Measurements from ENCODE around the gene PTPRK.

PTPRK gene

DNA sequence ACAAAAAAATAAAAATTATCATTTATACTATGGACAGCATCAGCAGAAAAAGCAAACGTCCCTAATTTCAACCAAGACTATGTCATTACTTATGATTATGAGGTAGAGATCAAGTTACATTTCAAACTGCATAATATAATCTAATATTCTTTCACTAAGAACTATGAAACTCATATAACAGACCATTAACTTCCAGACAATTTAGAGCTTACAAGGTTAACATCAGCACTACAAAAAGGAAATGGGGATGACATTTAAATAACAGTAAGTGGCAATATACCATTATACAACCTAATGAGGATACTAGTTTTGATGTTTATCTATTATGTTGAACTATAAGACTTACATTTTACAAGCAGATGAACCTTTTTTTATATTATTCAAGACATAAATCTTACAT lies 358.6 kb downstream of the PTPRK start:
- TF ChIP-seq EZH2phosphoT487 (IDR thresholded peaks at IDR 0.05; ENCODE audit: low read depth), result no peak
- TF ChIP-seq, protein P1, sequence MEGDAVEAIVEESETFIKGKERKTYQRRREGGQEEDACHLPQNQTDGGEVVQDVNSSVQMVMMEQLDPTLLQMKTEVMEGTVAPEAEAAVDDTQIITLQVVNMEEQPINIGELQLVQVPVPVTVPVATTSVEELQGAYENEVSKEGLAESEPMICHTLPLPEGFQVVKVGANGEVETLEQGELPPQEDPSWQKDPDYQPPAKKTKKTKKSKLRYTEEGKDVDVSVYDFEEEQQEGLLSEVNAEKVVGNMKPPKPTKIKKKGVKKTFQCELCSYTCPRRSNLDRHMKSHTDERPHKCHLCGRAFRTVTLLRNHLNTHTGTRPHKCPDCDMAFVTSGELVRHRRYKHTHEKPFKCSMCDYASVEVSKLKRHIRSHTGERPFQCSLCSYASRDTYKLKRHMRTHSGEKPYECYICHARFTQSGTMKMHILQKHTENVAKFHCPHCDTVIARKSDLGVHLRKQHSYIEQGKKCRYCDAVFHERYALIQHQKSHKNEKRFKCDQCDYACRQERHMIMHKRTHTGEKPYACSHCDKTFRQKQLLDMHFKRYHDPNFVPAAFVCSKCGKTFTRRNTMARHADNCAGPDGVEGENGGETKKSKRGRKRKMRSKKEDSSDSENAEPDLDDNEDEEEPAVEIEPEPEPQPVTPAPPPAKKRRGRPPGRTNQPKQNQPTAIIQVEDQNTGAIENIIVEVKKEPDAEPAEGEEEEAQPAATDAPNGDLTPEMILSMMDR (IDR thresholded peaks at IDR 0.05; ENCODE audit: low read depth, low read length), result no peak
- no peaks in the 10 kb centered on the region for H4K20me1 ChIP-seq (ENCODE audit: insufficient read depth, low read length)
- H2AFZ ChIP-seq (ENCODE audit: low read depth, low read length), result no peak overlapping the region
- no peak overlapping the region for H3K9ac ChIP-seq (ENCODE audit: low read length)
- H3K9me3 ChIP-seq (ENCODE audit: insufficient read depth, low read length), result no peaks in the 10 kb centered on the region
- H3K36me3 ChIP-seq (replicated peaks; ENCODE audit: low read depth, low read length), result no peaks in the 10 kb centered on the region
- H3K27me3 ChIP-seq (ENCODE audit: low read depth, low read length), result no peaks in the 10 kb centered on the region
- no peaks in the 10 kb centered on the region for H3K4me1 ChIP-seq (ENCODE audit: low read length)
- no peak overlapping the region for H3K4me2 ChIP-seq (ENCODE audit: low read length)
- H3K27ac ChIP-seq (ENCODE audit: low read length), result no peak overlapping the region
- no peaks in the 10 kb centered on the region for H3K79me2 ChIP-seq (ENCODE audit: low read length)
- no peak overlapping the region for H3K4me3 ChIP-seq (ENCODE audit: low read length)

DNA sequence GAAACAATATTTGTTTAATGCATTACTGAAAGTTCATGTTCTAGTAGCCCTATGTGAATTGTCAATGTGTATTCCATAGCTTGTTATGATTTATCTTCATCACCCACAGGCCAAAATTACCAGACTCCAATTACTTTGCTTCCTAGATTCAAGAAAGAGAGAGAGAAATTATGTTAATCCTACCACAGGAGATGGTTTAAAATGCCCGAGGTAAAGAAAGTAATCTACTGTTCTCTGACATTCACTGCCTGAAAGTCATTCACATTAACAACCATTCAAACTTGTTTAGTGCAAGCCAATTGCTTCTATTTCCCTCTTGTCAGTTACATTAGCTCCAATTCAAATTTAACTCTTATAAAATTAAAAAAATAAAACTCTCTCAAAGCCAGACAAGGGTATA lies 359.1 kb downstream of the PTPRK start:
- Histone ChIP-seq H4K20me1 (ENCODE audit: insufficient read depth, low read length) (no peaks in the 10 kb centered on the region), H3K36me3 (replicated peaks; ENCODE audit: low read depth, low read length) (no peaks in the 10 kb centered on the region), H3K27ac (ENCODE audit: low read length) (no peak overlapping the region), H3K4me2 (ENCODE audit: low read length) (no peak overlapping the region), H3K9me3 (ENCODE audit: insufficient read depth, low read length) (no peaks in the 10 kb centered on the region), H3K79me2 (ENCODE audit: low read length) (no peaks in the 10 kb centered on the region), H3K4me1 (ENCODE audit: low read length) (no peaks in the 10 kb centered on the region), H3K4me3 (ENCODE audit: low read length) (no peak overlapping the region), H3K27me3 (ENCODE audit: low read depth, low read length) (no peaks in the 10 kb centered on the region), H2AFZ (ENCODE audit: low read depth, low read length) (no peak overlapping the region), H3K9ac (ENCODE audit: low read length) (no peak overlapping the region)
- TF ChIP-seq, protein P1 (IDR thresholded peaks at IDR 0.05; ENCODE audit: low read depth, low read length), result no peak
- TF ChIP-seq EZH2phosphoT487 (IDR thresholded peaks at IDR 0.05; ENCODE audit: low read depth), result no peak

DNA sequence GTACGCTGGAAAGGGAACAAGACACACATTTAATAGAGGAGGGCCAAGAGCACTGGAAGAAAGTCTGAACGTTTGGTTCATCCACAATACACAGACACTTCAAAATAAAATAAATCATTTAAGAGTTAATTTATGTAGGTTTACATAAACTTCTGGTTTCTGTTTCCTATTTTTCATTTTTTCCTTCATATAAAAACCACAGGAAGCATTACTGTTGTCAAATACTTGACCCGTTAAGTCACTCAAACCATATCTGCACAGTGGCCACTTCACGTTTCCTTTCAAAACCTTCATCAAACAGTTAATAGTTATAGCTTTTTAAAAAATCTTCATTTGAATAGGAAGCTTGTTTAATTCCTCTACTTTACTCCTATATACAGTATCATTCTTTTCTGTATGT lies 361.9 kb downstream of the PTPRK start:
- H3K27ac ChIP-seq (ENCODE audit: low read length), result no peak overlapping the region
- no peaks in the 10 kb centered on the region for H3K9me3 ChIP-seq (ENCODE audit: insufficient read depth, low read length)
- no peak overlapping the region for H2AFZ ChIP-seq (ENCODE audit: low read depth, low read length)
- no peaks in the 10 kb centered on the region for H3K27me3 ChIP-seq (ENCODE audit: low read depth, low read length)
- H4K20me1 ChIP-seq (ENCODE audit: insufficient read depth, low read length), result no peaks in the 10 kb centered on the region
- H3K4me3 ChIP-seq (ENCODE audit: low read length), result no peak overlapping the region
- no peaks in the 10 kb centered on the region for H3K79me2 ChIP-seq (ENCODE audit: low read length)
- no peaks in the 10 kb centered on the region for H3K4me1 ChIP-seq (ENCODE audit: low read length)
- no peak overlapping the region for H3K9ac ChIP-seq (ENCODE audit: low read length)
- TF ChIP-seq, protein P1 (IDR thresholded peaks at IDR 0.05; ENCODE audit: low read depth, low read length), result no peak
- no peak for TF ChIP-seq EZH2phosphoT487 (IDR thresholded peaks at IDR 0.05; ENCODE audit: low read depth)
- H3K4me2 ChIP-seq (ENCODE audit: low read length), result no peak overlapping the region
- no peaks in the 10 kb centered on the region for H3K36me3 ChIP-seq (replicated peaks; ENCODE audit: low read depth, low read length)

DNA sequence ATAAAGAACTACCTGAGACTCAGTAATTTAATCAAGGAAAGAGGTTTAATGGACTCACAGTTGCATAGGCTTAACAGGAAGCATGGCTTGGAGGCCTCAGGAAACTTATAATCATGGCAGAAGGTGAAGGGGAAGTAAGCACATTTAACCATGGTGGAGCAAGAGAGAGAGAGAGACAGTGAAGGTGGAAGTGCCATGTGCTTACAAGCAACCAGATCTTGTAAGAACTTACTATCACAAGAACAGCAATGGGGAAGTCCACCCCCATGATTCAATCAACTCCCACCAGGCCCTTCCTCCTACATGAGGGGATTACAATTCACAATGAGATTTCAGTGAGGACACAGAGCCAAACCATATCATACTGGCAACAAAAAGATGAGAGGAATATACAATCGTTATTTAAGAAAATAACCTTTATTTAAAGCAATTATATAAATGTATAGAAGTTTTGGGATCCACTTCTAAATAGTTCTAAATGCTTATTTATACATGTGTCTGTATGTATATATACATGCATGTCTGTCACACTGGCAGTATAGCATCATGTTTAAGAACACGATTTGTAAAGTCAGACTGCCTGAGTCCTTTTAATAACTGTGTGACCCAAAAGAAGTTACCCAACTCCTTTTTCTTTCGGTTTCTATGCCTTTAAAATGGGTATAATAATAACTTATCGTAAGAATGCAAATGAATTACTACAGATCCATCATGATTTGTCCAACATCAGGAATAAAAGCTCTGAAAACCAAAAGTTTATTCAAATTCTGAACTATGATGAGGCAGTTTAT lies 363.9 kb downstream of the PTPRK start:
- Histone ChIP-seq H2AFZ (ENCODE audit: low read depth, low read length) (no peak overlapping the region), H3K27ac (ENCODE audit: low read length) (no peak overlapping the region), H3K79me2 (ENCODE audit: low read length) (no peaks in the 10 kb centered on the region)

More for the DNA sequence above, 363.9 kb downstream of the PTPRK start:
- H4K20me1 ChIP-seq (ENCODE audit: insufficient read depth, low read length), result no peaks in the 10 kb centered on the region
- H3K36me3 ChIP-seq (replicated peaks; ENCODE audit: low read depth, low read length), result no peaks in the 10 kb centered on the region
- H3K4me1 ChIP-seq (ENCODE audit: low read length), result no peaks in the 10 kb centered on the region
- H3K4me3 ChIP-seq (ENCODE audit: low read length), result no peak overlapping the region
- no peak overlapping the region for H3K9ac ChIP-seq (ENCODE audit: low read length)
- no peaks in the 10 kb centered on the region for H3K27me3 ChIP-seq (ENCODE audit: low read depth, low read length)
- TF ChIP-seq, protein P1 (IDR thresholded peaks at IDR 0.05; ENCODE audit: low read depth, low read length), result no peak
- no peak for TF ChIP-seq EZH2phosphoT487 (IDR thresholded peaks at IDR 0.05; ENCODE audit: low read depth)
- H3K9me3 ChIP-seq (ENCODE audit: insufficient read depth, low read length), result no peaks in the 10 kb centered on the region
- H3K4me2 ChIP-seq (ENCODE audit: low read length), result no peak overlapping the region

All from OCI-LY3 (cell line).